IMR-90 (cell line): ENCODE results near the gene CUBN. TPM values are rescaled to one million over a fixed set of nuclear protein-coding genes. Genes with fewer than 3 reads are reported as not detected.
A peak's percentile ranks its signal among the peaks of the same experiment; 100 is the strongest.

Experiments
- ATAC-seq: fragments of 200-7000 bp; cut with Tn5 transposase; 2 replicates; pipeline ENCODE4 v1.9.1; 2020; ENCODE audit warnings: low read depth, mild to moderate bottlenecking, moderate library complexity
- BruUV-seq: library from RNA; stranded (reverse); fragments of 400-500 nt; replicated peaks from 2 replicates; lab custom pipeline; 2021; lab: Mats Ljungman, UMichigan
- CTCF ChIA-PET: fragments of 300-600 bp; formaldehyde crosslinking; extraction: SDS; loops from one replicate; lab custom pipeline; 2021; ENCODE audit warnings: antibody characterized with exemption; lab: Yijun Ruan, JAX
- POLR2A ChIA-PET: fragments of 300-600 bp; sonication (Branson Sonifier 250); formaldehyde crosslinking; loops from one replicate; lab custom pipeline; 2022; ENCODE audit warnings: antibody characterized with exemption; ENCODE audit not compliant: unreplicated experiment; lab: Charles Lee
- DNase-seq: peaks from one replicate; pipeline ENCODE4 v3.0.0; 2013
- H2AFZ ChIP-seq: replicated peaks from 2 replicates; pipeline ENCODE3; 2013; ENCODE audit warnings: low read length, mild to moderate bottlenecking; ENCODE audit not compliant: poor library complexity
- H2AK5ac ChIP-seq: 2 replicates; pipeline ENCODE4 v1.6.1; 2013; ENCODE audit warnings: low read depth, low read length, inconsistent platforms
- H2AK9ac ChIP-seq: replicated peaks from 2 replicates; pipeline ENCODE3; 2013; ENCODE audit warnings: mild to moderate bottlenecking, low read depth, low read length, moderate library complexity; ENCODE audit not compliant: poor library complexity
- H2BK120ac ChIP-seq: 2 replicates; pipeline ENCODE4 v1.6.1; 2013; ENCODE audit warnings: low read depth, low read length, inconsistent platforms
- H2BK15ac ChIP-seq: 3 replicates; pipeline ENCODE4 v1.6.1; 2013; ENCODE audit warnings: low read depth, low read length, inconsistent platforms
- H2BK20ac ChIP-seq: 2 replicates; pipeline ENCODE4 v1.6.1; 2013; ENCODE audit warnings: low read depth, mild to moderate bottlenecking, inconsistent platforms, low read length, moderate library complexity
- H2BK5ac ChIP-seq: 2 replicates; pipeline ENCODE4 v1.6.1; 2013; ENCODE audit warnings: mild to moderate bottlenecking, low read depth, low read length, inconsistent platforms; ENCODE audit not compliant: poor library complexity, severe bottlenecking
- H3K14ac ChIP-seq: replicated peaks from 2 replicates; pipeline ENCODE4 v1.6.1; 2013; ENCODE audit warnings: low read depth, low read length, inconsistent platforms
- H3K18ac ChIP-seq: 2 replicates; pipeline ENCODE4 v1.6.1; 2013; ENCODE audit warnings: low read depth, low read length, control low read depth
- H3K23ac ChIP-seq: 2 replicates; pipeline ENCODE4 v1.6.1; 2013; ENCODE audit warnings: low read depth, low read length, inconsistent platforms
- H3K27ac ChIP-seq: 2 replicates; pipeline ENCODE4 v1.5.1; 2013; ENCODE audit warnings: mild to moderate bottlenecking, control low read depth, low read length; ENCODE audit not compliant: insufficient read depth
- H3K27me3 ChIP-seq: 2 replicates; pipeline ENCODE4 v1.6.1; 2013; ENCODE audit warnings: low read length; ENCODE audit not compliant: control insufficient read depth, insufficient read depth
- H3K36me3 ChIP-seq: 2 replicates; pipeline ENCODE4 v1.6.1; 2013; ENCODE audit warnings: low read length, mixed read lengths; ENCODE audit not compliant: control insufficient read depth, insufficient read depth
- H3K4ac ChIP-seq: 2 replicates; pipeline ENCODE4 v1.6.1; 2013; ENCODE audit warnings: low read depth, low read length, inconsistent platforms
- H3K4me1 ChIP-seq: 2 replicates; pipeline ENCODE4 v1.6.1; 2013; ENCODE audit warnings: low read length, mixed read lengths; ENCODE audit not compliant: control insufficient read depth, insufficient read depth
- H3K4me2 ChIP-seq: 2 replicates; pipeline ENCODE4 v1.6.1; 2013; ENCODE audit warnings: low read depth, mild to moderate bottlenecking, control low read depth, low read length, moderate library complexity
- H3K4me3 ChIP-seq: 2 replicates; pipeline ENCODE4 v1.5.1; 2013; ENCODE audit warnings: low read depth, mild to moderate bottlenecking, control low read depth, low read length, moderate library complexity; ENCODE audit not compliant: insufficient read depth
- H3K56ac ChIP-seq: 2 replicates; pipeline ENCODE4 v1.6.1; 2013; ENCODE audit warnings: low read length, inconsistent platforms; ENCODE audit not compliant: insufficient read depth; ENCODE audit errors: extremely low read depth
- H3K79me1 ChIP-seq, 2 experiments: 2 replicates each; pipeline ENCODE4 v1.6.1; 2013; ENCODE audit warnings: low read length in 2 of 2, inconsistent platforms in 1 of 2, low read depth in 1 of 2
- H3K9ac ChIP-seq: 2 replicates; pipeline ENCODE4 v1.6.1; 2013; ENCODE audit warnings: low read depth, low read length, control low read depth
- H3K9me1 ChIP-seq: 2 replicates; pipeline ENCODE4 v1.6.1; 2013; ENCODE audit warnings: low read length, inconsistent platforms; ENCODE audit not compliant: insufficient read depth
- H3K9me3 ChIP-seq: 2 replicates; pipeline ENCODE4 v1.6.1; 2013; ENCODE audit warnings: low read length; ENCODE audit not compliant: control insufficient read depth, insufficient read depth
- H4K20me1 ChIP-seq: 2 replicates; pipeline ENCODE4 v1.6.1; 2013; ENCODE audit warnings: low read length, inconsistent platforms; ENCODE audit not compliant: insufficient read depth
- H4K5ac ChIP-seq: 2 replicates; pipeline ENCODE4 v1.6.1; 2013; ENCODE audit warnings: mild to moderate bottlenecking, low read depth, low read length, control low read depth
- H4K8ac ChIP-seq, 2 experiments: 2 replicates each; pipeline ENCODE4 v1.6.1; 2013; ENCODE audit warnings: low read depth in 2 of 2, low read length in 2 of 2, control low read depth in 1 of 2, inconsistent platforms in 1 of 2
- H4K91ac ChIP-seq: 2 replicates; pipeline ENCODE4 v1.6.1; 2013; ENCODE audit warnings: low read depth, low read length, inconsistent platforms; ENCODE audit not compliant: insufficient read depth
- BHLHE40 ChIP-seq: fragments of 150-350 bp; IDR thresholded peaks from 2 replicates; pipeline ENCODE4 v1.6.1; 2016; ENCODE audit warnings: mild to moderate bottlenecking, low read depth, low read length
- FOS ChIP-seq: fragments of 150-350 bp; IDR thresholded peaks from 2 replicates; pipeline ENCODE4 v1.6.1; 2016; ENCODE audit warnings: low read depth, low read length
- MAFK ChIP-seq: IDR thresholded peaks from 2 replicates; pipeline ENCODE4 v1.6.1; 2012; ENCODE audit warnings: low read depth, low read length, improper control_type of control experiment
- RCOR1 ChIP-seq: IDR thresholded peaks from 2 replicates; pipeline ENCODE4 v1.6.1; 2012; ENCODE audit warnings: mild to moderate bottlenecking, low read length, improper control_type of control experiment; ENCODE audit not compliant: insufficient replicate concordance
- USF2 ChIP-seq: fragments of 150-350 bp; IDR thresholded peaks from 2 replicates; pipeline ENCODE4 v1.6.1; 2017; ENCODE audit warnings: mild to moderate bottlenecking, antibody characterized with exemption, low read length, low read depth
- WGBS, 2 experiments: methylation state at CpG; one replicate each; pipeline versions ENCODE4 v1.1.5 to v1.1.7; 2013; ENCODE audit warnings: missing lambda C conversion rate in 2 of 2; ENCODE audit not compliant: insufficient read length in 1 of 2; ENCODE audit errors: extremely low coverage in 2 of 2; 5-methylcytosine and 5-hydroxymethylcytosine counted together
- dilution Hi-C: fragments of 300-500 bp; cut with HindIII; formaldehyde crosslinking; loops from one replicate; pipeline ENCODE4 v1.14.3; 2018; ENCODE audit warnings: low sequenced_read_pairs; ENCODE audit not compliant: unreplicated experiment
- in situ Hi-C: fragments of 300-500 bp; cut with MboI; formaldehyde crosslinking; loops from 3 replicates; pipeline ENCODE4 v1.14.3; 2019; ENCODE audit warnings: low sequenced_read_pairs, inconsistent platforms, mixed read lengths
- intact Hi-C: fragments of 100-400 bp; cut with micrococcal nuclease; formaldehyde crosslinking; loops from 2 replicates; pipeline ENCODE4 v1.10.0; 2022
- polyA plus RNA-seq, 3 experiments: library from polyadenylated mRNA; depleted of rRNA; stranded (reverse); fragments of >200 nt; gene quantifications; 2 replicates each; pipeline ENCODE4 v1.2.3, GENCODE V29; 2012; ENCODE audit warnings: low replicate concordance in 1 of 3
- total RNA-seq: library from RNA; depleted of rRNA; stranded (reverse); fragments of >200 nt; gene quantifications from 2 replicates; pipeline ENCODE4 v1.2.3, GENCODE V29; 2012

CUBN gene
- total and polyA plus RNA-seq, 2 of the 4 experiments (the other 2 are of a cell fraction) = 0.19 to 0.54 TPM

DNA sequence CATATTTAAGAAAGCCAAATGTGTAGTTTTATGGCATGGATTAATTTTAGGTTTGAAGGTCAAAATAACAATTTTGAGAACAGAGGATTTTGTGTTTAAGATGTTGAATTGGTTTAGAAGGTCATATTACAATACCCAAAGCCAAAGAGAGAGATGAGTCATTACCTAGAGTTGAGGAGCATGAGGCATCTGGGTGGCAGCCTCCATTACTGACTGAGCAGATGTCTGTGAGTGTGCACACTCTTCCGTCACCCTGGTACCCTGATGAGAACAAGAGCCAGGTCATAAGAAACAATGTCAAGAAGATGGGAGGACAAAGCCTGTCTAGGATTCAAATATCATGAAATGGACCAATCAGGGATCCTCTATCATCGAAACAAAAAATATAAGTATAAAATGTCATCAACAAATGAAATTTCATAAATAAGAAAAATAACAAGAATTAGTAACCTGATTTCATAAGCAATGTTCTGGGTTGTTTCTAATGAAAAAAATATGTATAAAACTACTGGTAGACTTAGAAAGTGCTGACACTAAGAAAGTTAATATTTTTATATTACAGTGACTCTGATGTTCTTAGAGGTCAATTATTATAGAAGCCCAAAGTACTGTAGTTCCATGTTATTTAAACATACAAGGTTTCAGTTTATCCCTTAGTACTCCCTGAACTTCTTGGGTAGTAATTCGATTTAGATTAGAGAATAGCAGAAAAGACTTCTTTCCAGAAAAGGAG is 20.0 kb downstream of the CUBN start:
- H4K8ac ChIP-seq = no peak overlapping the region
- no peak overlapping the region for H3K14ac ChIP-seq
- H3K79me1 ChIP-seq = no peaks in the 10 kb centered on the region
- no peak overlapping the region for H3K23ac ChIP-seq
- no peaks in the 10 kb centered on the region for H4K20me1 ChIP-seq
- no TSS peak for BruUV-seq
- no peaks in the 10 kb centered on the region for H3K27me3 ChIP-seq
- DNase-seq (peak; percentile 85), ATAC-seq (peak; percentile 92)
- H3K4me2 ChIP-seq = no peak overlapping the region
- ChIA-PET CTCF (no interaction called here), POLR2A (no interaction called here)
- no peak overlapping the region for H2BK5ac ChIP-seq
- peaks cover 8% of the 10 kb centered on the region; the same call in 1 of the 2 replicates for H3K9me1 ChIP-seq
- no peak overlapping the region for H2BK15ac ChIP-seq
- no peak overlapping the region for H3K4me3 ChIP-seq
- H3K36me3 ChIP-seq = no peaks in the 10 kb centered on the region
- H3K27ac ChIP-seq = no peak overlapping the region
- no peak overlapping the region for H2AFZ ChIP-seq
- WGBS, 2 experiments = no CpG with 5 or more reads among the region's 3 CpGs
- H3K18ac ChIP-seq = no peak overlapping the region
- H3K9ac ChIP-seq = no peak overlapping the region
- TF ChIP-seq FOS (peak; percentile 62; the same call in 1 of the 2 replicates), BHLHE40 (peak; percentile 21; the same call in 1 of the 2 replicates), RCOR1 (no peak), MAFK (0 out of 2 replicates have a peak, but pooled peaks have one; percentile 29), USF2 (no peak)
- no peak overlapping the region for H2BK20ac ChIP-seq
- no peaks in the 10 kb centered on the region for H3K4me1 ChIP-seq
- H3K56ac ChIP-seq = no peak overlapping the region
- no peak overlapping the region for H2AK9ac ChIP-seq
- no peaks in the 10 kb centered on the region for H3K9me3 ChIP-seq
- dilution Hi-C loops = no loop called here
- H3K4ac ChIP-seq = no peak overlapping the region
- intact Hi-C loops = no loop called here
- in situ Hi-C loops = no loop called here
- H2BK120ac ChIP-seq = no peak overlapping the region
- no peak overlapping the region for H4K91ac ChIP-seq
- peak overlapping the region; percentile 25; the same call in 1 of the 2 replicates for H2AK5ac ChIP-seq
- H4K5ac ChIP-seq = no peak overlapping the region
